ENCODE results near the gene CABCOCO1. TPM values are rescaled to one million over a fixed set of nuclear protein-coding genes. Genes with fewer than 3 reads are reported as not detected.
A peak's percentile ranks its signal among the peaks of the same experiment; 100 is the strongest.

The CABCOCO1 gene
- total and polyA plus RNA-seq, 9 of the 15 experiments (the other 6 are each of a cell fraction or from before 2014, with no cell fraction given): 0.04 TPM; not detected in 8

GRCh38 chr10:61757525-61758397, 95.0 kb downstream of the CABCOCO1 start (continued):
- TF ChIP-seq, protein P1, sequence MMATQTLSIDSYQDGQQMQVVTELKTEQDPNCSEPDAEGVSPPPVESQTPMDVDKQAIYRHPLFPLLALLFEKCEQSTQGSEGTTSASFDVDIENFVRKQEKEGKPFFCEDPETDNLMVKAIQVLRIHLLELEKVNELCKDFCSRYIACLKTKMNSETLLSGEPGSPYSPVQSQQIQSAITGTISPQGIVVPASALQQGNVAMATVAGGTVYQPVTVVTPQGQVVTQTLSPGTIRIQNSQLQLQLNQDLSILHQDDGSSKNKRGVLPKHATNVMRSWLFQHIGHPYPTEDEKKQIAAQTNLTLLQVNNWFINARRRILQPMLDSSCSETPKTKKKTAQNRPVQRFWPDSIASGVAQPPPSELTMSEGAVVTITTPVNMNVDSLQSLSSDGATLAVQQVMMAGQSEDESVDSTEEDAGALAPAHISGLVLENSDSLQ (IDR thresholded peaks at IDR 0.05): no peak
- TF ChIP-seq, protein P2, sequence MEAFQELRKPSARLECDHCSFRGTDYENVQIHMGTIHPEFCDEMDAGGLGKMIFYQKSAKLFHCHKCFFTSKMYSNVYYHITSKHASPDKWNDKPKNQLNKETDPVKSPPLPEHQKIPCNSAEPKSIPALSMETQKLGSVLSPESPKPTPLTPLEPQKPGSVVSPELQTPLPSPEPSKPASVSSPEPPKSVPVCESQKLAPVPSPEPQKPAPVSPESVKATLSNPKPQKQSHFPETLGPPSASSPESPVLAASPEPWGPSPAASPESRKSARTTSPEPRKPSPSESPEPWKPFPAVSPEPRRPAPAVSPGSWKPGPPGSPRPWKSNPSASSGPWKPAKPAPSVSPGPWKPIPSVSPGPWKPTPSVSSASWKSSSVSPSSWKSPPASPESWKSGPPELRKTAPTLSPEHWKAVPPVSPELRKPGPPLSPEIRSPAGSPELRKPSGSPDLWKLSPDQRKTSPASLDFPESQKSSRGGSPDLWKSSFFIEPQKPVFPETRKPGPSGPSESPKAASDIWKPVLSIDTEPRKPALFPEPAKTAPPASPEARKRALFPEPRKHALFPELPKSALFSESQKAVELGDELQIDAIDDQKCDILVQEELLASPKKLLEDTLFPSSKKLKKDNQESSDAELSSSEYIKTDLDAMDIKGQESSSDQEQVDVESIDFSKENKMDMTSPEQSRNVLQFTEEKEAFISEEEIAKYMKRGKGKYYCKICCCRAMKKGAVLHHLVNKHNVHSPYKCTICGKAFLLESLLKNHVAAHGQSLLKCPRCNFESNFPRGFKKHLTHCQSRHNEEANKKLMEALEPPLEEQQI (IDR thresholded peaks at IDR 0.05): 0 out of 2 replicates have a peak, but pooled peaks have one; percentile 22
- 0 out of 2 replicates have a peak, but pooled peaks have one; percentile 24 for TF ChIP-seq ARID3A (IDR thresholded peaks at IDR 0.05; ENCODE audit: borderline replicate concordance, low read depth, low read length)
- TF ChIP-seq, protein P3, sequence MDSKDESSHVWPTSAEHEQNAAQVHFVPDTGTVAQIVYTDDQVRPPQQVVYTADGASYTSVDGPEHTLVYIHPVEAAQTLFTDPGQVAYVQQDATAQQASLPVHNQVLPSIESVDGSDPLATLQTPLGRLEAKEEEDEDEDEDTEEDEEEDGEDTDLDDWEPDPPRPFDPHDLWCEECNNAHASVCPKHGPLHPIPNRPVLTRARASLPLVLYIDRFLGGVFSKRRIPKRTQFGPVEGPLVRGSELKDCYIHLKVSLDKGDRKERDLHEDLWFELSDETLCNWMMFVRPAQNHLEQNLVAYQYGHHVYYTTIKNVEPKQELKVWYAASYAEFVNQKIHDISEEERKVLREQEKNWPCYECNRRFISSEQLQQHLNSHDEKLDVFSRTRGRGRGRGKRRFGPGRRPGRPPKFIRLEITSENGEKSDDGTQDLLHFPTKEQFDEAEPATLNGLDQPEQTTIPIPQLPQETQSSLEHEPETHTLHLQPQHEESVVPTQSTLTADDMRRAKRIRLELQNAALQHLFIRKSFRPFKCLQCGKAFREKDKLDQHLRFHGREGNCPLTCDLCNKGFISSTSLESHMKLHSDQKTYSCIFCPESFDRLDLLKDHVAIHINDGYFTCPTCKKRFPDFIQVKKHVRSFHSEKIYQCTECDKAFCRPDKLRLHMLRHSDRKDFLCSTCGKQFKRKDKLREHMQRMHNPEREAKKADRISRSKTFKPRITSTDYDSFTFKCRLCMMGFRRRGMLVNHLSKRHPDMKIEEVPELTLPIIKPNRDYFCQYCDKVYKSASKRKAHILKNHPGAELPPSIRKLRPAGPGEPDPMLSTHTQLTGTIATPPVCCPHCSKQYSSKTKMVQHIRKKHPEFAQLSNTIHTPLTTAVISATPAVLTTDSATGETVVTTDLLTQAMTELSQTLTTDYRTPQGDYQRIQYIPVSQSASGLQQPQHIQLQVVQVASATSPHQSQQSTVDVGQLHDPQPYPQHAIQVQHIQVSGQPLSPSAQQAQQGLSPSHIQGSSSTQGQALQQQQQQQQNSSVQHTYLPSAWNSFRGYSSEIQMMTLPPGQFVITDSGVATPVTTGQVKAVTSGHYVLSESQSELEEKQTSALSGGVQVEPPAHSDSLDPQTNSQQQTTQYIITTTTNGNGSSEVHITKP (IDR thresholded peaks at IDR 0.05; ENCODE audit: partially characterized antibody): peak; percentile 40
- no peak for TF ChIP-seq ZNF740 (CRISPR knock-in tag; IDR thresholded peaks at IDR 0.05)
- 0 out of 4 replicates have a peak, but pooled peaks of 1 of the 2 experiments have one; percentile 19 for TF ChIP-seq ZNF740 (tag; IDR thresholded peaks at IDR 0.05)
- no peak for TF ChIP-seq SMARCA5 (IDR thresholded peaks at IDR 0.05)
- TF ChIP-seq KDM1A (IDR thresholded peaks at IDR 0.05): 0 out of 4 replicates have a peak, but pooled peaks of 1 of the 2 experiments have one; percentile 13

All from K562 (cell line).